T-helper 2 cell (primary cell): ENCODE measurements around the gene SRBD1.

Experiments used
- DNase-seq, 5 experiments: peaks; one replicate each; pipeline versions ENCODE4 v3.0.0 to v3.0.0-alpha.2; 2012 to 2022
- total RNA-seq, 2 donors: gene quantifications; one replicate each; lab custom pipeline; 2026; lab: John Stamatoyannopoulos, UW

SRBD1 gene
- 15.0 to 28.4 reads per million in 2 donors for total RNA-seq

GRCh38 chr2:45611020-45611859 is at the start of gene SRBD1:
SRBD1 (minus strand) TSS chr2:45611267; CDS start chr2:45605441, 5,826 bp downstream.
- DNase-seq, result peak; percentile 60 to 94 (median 81)

GRCh38 chr2:45654250-45654649 is 43.2 kb upstream of the SRBD1 start:
- DNase-seq, result no peak

- DNase-seq, result no peak
Observed at GRCh38 chr2:45653122-45653913, 42.3 kb upstream of the SRBD1 start.

- peak in 3 of 5 experiments; percentile 3 to 43 (median 12) for DNase-seq
Observed at GRCh38 chr2:45652090-45653031, 41.3 kb upstream of the SRBD1 start.

GRCh38 chr2:45651415-45652089 is 40.5 kb upstream of the SRBD1 start, which contains the start of gene PRKCE:
PRKCE (plus strand) TSS chr2:45651675.
- DNase-seq, result peak in 3 of 5 experiments; percentile 33 to 68 (median 34)

GRCh38 chr2:45650851-45651414 is 39.9 kb upstream of the SRBD1 start:
- peak; percentile 71 to 98 (median 88) for DNase-seq

GRCh38 chr2:45649858-45650811 is 39.1 kb upstream of the SRBD1 start:
- peak; percentile 19 to 52 (median 36) for DNase-seq

- no peak for DNase-seq
Observed at GRCh38 chr2:45649462-45649857, 38.4 kb upstream of the SRBD1 start.

- DNase-seq, result no peak
Observed at GRCh38 chr2:45648636-45649035, 37.6 kb upstream of the SRBD1 start.

- DNase-seq, result no peak
Observed at GRCh38 chr2:45647986-45648520, 37.0 kb upstream of the SRBD1 start.

- no peak for DNase-seq
Observed at GRCh38 chr2:45647356-45647755, 36.3 kb upstream of the SRBD1 start.

- no peak for DNase-seq
Observed at GRCh38 chr2:45646289-45646688, 35.2 kb upstream of the SRBD1 start.

- DNase-seq, result peak; percentile 51 to 67 (median 64)
Observed at GRCh38 chr2:45643543-45644542, 32.8 kb upstream of the SRBD1 start.

GRCh38 chr2:45643095-45643494 is 32.0 kb upstream of the SRBD1 start:
- no peak for DNase-seq

GRCh38 chr2:45640576-45640975 is 29.5 kb upstream of the SRBD1 start:
- no peak for DNase-seq

GRCh38 chr2:45637440-45637839 is 26.4 kb upstream of the SRBD1 start:
- peak in 2 of 5 experiments; percentile 6 to 59 for DNase-seq

GRCh38 chr2:45636008-45636407 is 24.9 kb upstream of the SRBD1 start:
- no peak for DNase-seq

GRCh38 chr2:45634223-45634622 is 23.2 kb upstream of the SRBD1 start:
- DNase-seq, result no peak

- DNase-seq, result no peak
Observed at GRCh38 chr2:45631955-45632354, 20.9 kb upstream of the SRBD1 start.
